HuH-7.5 (cell line): Measurements from ENCODE around the gene PFKP.
"Not testable (repeated sequence)": the region's sequence is repeated elsewhere in the genome, so short reads cannot be mapped to it uniquely, and the experiment has no call there.

Source experiments
- DNase-seq: peaks from one replicate; pipeline ENCODE4 v3.0.0; 2011; ENCODE audit warnings: low spot score

PFKP gene

DNA sequence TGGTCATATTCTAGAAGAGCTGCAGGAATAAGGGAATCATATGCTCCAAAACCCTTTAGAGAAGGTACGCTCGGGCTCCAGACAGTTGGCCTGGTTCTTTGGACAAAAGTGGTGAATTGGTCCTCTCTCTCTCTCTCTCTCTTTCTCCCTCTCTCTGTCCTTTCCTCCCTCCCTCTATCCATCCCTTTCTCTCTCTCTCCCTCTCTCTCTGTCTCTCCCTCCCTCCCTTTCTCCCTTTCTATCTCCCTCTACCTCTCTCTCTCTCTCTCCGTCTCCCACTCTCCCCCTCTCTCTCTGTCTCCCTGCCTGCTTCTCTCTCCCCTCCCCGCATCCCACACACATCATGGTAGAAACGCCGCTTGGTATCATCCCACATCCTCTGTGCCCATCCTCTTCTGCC lies 19.8 kb upstream of the PFKP start:
- no peak for DNase-seq

DNA sequence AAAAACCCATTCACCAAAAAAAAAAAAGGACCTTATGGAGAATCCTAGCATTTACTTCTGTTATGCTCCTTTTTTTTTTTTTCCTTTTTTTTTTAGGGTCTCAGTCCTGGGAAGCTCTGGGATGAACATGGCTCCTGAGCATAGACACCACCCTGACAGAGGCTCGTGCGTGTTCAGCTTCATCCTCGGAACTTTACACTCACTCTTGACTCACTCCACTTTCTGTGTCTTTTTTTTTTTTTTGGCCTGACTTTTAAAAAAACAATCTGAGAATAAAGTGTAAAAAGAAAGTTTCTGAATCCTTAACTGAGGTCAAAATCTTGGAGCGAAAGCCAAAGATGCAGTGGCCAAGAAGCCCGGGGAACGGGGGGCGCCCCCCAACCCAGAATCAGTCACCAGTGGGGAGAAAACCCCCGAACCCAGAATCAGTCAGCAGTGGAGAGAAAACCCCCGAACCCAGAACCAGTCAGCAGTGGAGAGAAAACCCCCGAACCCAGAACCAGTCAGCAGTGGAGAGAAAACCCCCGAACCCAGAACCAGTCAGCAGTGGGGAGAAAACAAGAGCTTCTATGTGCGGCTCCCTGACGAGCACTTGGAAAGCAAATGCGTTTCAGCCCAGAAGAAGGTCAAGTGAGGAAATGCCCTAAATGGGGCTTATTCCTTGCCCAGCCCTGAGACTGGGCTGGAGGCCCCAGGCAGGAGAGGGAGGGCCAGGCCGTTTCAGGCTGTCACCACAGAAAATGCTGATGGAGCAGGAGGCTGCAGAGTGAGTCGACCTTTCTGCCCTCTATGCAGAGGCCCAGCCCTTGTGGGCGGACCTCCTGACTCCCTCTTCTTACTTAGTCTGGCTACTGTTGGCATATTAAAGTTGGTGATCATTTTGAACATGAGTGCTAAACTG lies 19.0 kb upstream of the PFKP start:
- no peak for DNase-seq

DNA sequence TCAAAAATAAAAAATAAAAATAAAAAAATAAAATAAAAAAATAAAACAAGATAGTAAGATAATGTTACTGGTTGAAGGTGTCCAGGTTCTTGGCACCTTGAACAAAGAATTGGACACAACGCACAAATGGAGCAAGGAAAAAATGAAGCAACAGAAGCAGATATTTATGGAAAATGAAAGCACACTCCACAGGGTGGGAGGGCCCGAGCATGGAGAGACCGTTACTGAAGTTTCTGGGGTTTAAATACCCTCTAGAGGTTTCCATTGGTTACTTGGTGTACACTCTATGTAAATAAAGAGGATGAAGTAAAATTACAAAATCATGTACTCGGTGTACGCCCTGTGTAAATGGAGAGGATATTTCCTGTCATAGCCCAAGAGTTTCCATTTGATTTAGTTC lies 15.7 kb upstream of the PFKP start:
- DNase-seq = no peak

DNA sequence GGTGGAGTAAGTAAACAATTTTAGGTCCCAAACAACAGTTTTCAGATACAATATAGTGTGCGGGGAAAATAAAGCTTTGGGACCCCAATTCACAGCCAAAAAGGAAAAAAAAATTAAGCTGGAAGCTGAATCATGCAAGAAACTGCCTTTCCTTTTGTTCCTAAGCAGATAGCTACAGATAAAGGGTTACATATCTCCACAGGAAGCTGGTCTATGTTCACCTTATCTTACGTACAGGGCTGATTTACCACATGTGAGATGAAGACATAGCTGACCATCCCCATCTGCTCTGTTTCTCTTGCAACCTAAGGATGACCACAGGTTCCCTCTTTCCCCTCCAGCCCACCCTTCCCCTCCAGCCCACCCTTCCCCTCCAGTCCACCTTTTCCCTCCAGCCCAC lies 14.2 kb upstream of the PFKP start:
- no peak for DNase-seq

DNA sequence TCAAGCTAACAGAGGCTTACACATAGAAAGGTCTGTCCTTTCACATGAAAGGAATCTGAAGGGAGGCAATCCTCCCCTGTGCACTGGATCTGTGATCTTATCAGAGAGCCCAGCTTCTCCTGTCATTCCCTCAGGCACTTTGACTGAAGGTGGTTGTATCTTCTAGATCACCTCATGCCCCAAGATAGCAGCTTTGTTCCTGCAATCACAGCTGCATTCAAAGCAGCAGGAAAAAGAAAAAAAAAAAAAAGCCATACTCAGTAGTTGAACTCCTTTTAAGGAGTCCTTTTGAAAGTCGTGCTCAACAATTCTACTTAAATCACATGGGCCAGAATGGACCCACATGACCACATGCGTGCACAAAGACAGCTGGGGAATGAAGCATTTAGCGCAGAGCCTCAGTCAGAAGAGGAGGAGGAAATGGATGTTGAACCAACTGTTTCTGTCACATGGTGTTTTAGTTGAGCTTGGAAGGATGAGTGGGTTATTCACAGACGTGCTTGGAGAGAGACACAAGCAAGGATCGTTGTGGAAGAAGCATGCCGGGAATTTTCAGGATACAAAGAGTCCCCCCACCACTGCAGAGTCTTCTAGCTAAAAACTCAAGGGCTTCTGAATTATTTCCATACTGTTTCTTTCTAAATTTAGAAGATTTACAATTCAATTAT lies 13.0 kb upstream of the PFKP start:
- DNase-seq = no peak

DNA sequence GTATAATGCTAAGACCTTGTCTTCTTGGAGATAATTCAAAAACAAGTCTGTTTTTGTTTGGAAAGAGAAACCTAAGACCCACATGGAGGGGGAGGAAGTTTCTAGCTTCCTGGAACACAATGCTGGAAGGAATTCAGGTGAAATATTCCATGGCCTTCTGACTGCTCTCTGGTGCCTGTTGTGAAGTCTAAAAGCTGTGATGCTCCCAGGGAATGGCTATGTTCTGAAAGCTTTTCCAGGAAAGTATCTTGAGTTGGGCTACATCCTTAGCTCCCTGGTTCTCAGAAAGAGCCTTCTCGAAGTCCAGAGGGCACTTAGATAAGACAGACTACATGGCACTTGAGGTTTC lies 12.5 kb upstream of the PFKP start:
- no peak for DNase-seq

DNA sequence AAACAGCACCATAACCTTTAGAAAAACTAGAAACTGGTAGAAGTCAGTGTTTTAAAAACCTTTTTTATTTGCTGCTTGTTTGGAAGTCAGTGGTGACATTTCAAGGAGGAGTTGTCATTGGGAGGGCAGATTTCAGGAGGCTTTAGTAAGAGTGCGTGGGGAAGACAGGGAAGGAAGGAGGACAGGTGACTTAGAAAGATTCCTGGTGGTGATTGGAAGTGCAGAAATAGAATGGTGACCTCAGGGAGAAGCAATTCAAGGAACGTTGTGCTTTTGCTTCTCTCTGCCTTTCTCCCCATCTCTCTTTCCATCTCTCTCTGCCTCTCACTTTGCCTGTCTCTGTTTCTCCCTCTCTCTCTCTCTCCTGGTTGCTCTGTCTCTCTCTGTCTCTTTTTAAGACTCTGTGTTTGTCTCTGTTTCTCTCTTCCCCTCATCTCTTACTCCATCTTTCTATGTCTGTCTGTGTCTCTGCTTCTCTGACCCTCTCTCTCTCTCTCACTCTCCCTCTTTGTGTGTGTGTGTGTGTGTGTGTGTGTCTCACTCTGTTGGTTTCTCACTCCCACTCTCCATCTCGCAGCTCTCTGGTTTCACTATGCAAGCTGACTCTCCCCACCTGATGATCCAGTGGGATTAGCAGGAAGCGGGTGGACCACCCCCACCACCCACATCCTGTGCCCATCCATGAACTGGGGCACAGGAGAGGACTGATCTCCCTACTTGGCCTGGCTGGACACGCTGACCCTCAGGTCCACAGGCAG lies 10.9 kb upstream of the PFKP start:
- no peak for DNase-seq

DNA sequence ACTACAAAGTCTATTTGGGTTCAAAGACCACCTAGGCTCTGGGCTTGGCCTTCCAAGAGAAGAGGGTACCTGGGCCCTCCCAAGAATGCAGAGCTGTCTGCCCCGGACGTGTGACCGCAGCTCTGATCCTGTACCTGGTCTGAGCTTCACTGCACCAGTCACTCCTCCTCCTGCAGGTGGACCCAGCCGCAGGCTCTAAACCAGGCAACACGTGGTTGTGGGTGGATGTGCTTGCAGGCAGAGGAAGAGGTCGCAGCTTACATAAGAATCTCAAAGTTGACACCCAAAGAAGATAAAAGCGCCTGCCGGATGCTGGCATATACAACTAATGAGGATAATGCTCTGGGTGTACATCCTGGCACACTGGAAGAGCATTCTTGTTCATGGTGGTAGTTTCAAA lies 9.4 kb upstream of the PFKP start:
- no peak for DNase-seq

DNA sequence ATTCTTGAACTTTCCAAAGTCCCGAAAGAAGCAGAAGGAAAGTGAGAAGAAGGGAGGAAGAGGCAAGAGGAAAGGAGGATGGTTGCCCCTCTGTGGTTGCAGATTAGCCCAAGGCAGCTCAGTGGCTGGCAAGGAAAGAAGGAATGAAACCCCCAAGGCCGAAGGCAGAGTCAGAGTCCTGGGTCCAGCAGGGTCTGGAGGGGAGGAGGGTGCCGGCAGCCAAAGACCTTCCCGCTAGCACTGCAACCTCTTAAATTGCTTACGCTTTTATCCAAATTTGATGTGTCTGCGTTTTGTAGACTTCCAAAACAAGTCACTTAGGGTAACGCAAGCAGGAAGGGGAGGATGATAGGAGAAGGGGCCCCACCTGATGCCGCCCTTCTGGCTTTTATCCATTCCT lies 7.4 kb upstream of the PFKP start:
- DNase-seq = no peak

DNA sequence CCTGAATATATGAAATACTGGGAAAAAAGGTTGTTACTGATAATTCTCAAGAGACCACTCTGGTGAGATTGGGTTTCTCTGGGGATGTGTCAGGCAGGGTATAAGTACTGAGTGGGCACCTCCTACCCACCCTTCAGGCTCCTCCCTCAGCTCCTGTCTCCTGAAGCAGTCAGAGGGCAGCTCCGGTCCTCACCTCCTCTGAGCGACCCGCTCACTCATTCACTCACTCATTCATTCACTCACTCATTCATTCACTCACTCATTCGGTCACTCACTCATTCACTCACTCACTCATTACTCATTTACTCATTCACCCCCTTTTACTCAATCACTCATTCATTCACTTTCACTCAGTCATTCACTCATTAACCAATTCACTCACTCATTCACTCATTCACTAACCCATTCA lies 6.9 kb upstream of the PFKP start:
- DNase-seq = no peak

DNA sequence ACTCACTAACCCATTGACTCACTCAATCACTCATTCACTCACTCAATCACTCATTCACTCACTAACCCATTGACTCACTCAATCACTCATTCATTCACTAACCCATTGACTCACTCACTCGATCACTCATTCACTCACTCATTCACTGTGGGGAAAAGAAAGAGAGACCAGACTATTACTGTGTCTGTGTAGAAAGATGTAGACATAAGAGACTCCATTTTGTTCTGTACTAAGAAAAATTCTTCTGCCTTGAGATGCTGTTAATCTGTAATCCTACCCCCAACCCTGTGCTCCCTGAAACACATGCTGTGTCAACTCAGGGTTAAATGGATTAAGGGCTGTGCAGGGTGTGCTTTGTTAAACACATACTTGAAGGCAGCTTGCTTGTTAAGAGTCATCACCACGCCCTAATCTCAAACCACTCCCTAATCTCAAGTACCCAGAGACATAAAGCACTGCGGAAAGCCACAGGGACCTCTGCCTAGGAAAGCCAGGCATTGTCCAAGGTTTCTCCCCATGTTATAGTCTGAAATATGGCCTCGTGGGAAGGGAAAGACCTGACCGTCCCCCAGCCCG lies 5.9 kb upstream of the PFKP start:
- DNase-seq = not testable (repeated sequence)

DNA sequence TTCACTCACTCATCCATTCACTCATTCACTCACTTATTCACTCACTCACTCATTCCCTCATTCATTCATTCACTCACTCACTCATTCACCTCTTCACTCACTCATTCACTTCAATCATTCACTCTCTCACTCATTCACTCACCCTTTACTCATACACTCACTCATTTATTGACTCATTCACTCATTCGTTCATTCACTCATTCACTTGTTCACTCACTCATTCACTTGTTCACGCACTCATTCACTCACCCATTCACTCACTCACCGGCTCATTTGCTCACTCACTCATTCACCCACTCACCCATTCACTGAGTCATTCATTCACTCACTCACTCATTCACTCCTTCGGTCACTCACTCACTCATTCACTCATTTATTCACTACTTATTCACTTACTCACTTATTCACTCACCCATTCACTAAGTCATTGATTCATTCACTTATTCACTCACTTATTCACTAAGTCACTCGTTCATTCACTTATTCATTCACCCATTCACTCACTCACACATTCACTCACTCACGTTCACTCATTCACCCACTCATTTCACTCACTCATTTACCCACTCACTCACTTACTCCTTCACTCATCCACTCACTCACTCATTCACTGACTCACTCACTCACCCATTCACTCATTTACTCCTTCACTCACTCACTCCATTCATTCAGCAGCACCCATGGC lies 4.7 kb upstream of the PFKP start:
- no peak for DNase-seq

DNA sequence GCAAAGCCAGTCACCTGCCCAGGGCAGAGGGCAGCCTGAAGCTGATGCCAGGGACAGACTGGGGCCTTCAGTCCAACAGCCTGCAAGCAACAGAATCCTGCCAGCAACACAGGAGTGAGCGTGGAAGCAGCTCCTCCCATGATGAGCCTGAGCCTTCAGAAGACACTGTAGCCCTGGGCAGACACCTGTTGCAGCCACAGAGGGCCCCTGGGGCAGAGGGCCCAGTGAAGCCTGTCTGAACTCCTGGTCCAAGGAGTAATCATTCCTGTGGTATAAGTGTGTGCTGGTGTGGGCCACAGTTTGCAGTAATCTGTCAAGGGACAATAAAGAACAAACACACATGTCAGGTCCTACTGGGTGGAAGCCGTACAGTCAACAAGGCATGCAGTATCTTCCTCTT lies 2.9 kb upstream of the PFKP start:
- DNase-seq = no peak

DNA sequence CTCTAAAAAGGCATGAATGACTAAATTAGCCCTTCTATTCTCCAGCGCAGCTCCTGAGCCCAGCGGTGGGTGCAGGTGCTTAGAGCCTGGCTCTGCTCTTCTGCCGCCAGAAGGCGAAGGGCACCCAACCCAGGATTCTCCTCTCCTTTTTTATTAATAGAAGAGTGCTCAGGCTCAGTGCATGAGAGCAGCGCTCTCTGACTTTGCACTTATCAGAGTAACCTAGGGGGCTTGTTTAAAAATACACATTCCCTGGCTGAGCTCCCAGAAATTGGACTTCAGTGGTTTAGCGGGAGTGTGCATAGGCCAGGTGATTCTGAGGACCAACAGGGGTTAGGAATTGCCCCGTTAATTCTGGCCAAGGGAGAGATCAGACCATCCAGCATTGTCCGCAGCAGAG lies 1.7 kb upstream of the PFKP start:
- DNase-seq = no peak

DNA sequence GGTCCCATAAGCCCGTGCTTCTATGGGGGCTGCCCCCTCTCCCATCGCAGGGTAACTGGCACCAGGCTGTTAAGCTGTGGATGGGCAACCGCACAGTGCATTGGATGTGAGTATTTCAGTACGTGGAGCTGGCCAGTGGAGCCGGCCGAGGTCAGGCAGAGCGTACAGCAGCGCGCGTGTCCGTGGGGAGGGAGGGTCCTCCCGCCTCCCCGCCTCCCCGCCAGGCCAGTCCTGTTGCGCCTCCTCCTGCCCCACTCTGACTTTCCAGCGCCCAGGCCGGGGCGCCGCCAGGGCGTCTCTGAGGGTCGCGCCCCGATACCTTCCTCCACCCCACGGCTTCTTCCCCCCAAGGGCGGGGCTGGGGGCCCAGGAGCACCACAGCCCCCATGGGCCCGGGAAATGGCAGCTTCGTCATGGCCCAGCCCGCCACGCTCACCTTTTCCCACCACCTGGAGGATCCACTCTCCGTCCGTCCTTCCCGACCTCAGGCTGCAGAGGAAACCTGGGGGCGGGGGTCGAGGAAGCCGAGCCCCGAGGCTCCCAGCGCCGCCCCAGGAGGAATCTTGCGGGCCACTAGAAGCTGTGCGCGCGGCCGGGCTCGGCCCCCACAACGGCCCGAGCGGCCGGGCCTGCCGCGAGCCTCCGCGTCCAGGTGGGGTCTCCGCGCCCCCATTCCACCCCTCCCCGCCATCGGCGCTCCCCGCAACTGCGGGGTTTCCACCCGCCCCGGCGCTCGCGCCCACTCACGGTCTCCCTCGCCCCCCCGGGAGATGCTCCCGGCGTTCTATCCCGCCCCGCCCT lies 831 bp upstream of the PFKP start:
- no peak for DNase-seq

DNA sequence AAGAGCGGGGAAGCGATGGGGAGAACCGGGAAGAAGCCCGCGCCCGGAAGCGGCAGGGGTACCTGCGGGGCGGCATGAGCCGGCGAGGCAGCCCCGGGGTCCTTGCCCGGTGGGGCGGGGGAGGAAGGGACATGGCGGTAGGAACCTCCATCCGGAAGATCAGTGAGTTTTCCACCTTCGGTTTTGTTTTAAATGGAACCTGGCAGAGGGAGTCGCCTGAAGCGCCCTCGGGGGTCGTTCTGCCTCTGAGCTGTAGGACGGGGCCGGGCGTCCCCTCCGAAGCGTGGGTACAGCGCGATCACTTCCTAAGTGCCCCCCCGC lies 471 bp downstream of the PFKP start:
- no peak for DNase-seq

DNA sequence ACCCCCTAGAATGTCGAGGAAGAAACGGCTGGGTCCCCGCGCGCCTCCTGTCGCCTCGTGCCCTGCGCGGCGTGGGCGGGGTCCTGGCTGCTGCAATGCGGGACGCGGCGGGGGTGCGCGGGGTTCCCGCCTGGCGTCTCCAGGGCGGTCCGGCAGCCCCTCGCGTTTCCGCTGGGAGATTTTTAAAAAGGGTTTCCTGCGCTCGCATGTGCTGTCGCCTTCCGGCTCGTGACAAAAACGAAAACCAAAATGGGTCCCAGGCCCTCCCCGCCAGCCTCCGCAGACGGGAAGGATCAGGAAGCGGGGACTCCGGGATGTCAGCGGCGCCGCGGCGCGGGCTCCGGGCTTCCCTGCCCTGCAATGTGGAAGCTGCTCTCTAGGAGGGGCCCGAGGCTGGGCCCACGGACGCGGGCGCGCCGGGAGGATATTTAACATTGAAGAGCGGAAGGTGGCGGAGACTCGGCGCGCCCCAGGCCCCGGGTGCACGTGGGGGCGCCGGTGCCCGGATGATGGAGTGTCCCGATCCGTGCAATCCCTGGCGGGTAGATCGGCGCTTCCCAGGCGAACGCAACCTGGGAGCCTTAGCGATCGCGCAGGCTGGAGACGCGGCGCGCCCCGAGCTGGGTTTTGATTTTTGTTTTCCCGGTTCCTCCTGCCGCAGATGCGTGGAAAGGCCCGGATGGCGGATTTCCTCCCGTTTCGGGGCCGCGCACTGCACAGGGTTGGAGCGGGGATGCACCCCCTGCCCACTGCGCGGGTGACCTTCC lies 1.0 kb downstream of the PFKP start:
- DNase-seq = no peak

DNA sequence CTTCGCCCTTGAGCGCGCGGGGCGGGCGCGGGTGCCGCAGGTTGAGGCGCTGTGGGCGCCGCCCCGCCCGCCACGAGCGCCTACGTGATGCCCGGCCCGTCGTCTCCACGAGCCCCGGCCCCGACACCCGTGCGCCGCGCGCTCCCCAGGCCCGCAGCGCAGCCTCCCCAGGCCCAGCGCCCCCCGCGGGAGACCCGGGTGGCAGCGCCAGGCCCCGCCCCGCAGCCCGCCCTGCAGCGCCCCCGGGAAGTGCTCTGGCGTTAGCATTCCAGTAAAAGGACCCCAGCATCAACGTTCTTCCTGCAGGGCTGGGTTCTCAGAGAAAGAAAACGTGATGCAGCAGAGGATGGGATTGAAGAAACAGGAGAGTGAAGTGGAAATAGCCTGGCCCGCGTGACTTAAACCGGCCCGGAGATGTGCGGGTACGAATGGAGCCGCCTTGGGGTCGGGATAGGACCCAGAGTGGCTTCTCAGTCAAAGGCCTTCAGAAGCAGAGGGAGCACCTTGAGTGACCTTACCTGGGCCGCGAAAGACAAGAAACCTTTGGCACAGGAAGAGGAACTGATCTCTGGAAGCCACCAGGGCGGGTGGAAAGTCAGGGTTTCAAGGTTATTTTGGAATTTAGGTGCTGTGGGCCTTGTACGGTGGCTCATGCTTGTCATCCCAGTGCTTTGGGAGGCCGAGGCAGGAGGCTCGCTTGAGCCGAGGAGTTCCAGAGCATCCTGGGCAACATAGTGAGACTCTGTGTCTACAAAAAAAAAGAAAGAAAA lies 1.8 kb downstream of the PFKP start:
- DNase-seq = no peak

DNA sequence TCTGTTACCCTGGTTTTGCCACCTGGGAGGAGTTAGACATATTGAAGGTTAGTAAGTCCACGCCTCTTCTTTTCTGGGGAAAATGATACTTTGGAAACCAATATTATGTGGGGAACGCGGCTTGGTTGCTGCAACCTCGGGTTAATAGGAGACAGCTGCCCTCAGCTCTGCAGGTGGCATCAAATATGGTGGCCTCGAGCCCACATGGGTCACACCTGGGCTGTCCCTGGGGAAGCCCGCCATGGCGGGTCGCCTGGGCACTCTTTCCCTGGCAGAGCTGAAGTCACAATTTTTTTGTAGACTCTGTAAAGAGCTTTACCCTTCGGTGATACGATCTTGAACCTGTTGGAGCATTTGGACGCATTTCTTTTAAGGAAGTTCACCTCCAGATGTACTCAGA lies 2.5 kb downstream of the PFKP start:
- DNase-seq = no peak
